H1 (cell line): ENCODE measurements around the gene MYBPHL. TPM values are rescaled to one million over a fixed set of nuclear protein-coding genes. Genes with fewer than 3 reads are reported as not detected.

Experiments
- CTCF ChIA-PET: fragments of 300-600 bp; sonication (Branson Sonifier 250); formaldehyde crosslinking; loops from one replicate; lab custom pipeline; 2021; ENCODE audit not compliant: partially characterized antibody; lab: Charles Lee
- POLR2A ChIA-PET: fragments of 300-600 bp; sonication (Branson Sonifier 250); formaldehyde crosslinking; loops from one replicate; lab custom pipeline; 2021; ENCODE audit warnings: inconsistent platforms; ENCODE audit not compliant: partially characterized antibody; lab: Charles Lee
- DNase-seq, 2 experiments: peaks; one replicate each; pipeline versions ENCODE4 v3.0.0 to v3.0.0-alpha.2; 2010 to 2022; ENCODE audit warnings: low spot score in 2 of 2, low read depth in 1 of 2, mixed read lengths in 1 of 2
- FAIRE-seq: peaks from 2 replicates; lab custom pipeline; 2011; peaks lifted over from hg19 to GRCh38; lab: Jason Lieb, UNC
- H2AFZ ChIP-seq: 2 replicates; pipeline ENCODE4 v1.8.1; 2012; ENCODE audit warnings: low read length, inconsistent platforms
- H2AK5ac ChIP-seq: 2 replicates; pipeline ENCODE4 v1.6.1; 2013; ENCODE audit warnings: low read depth, low read length
- H2BK120ac ChIP-seq: replicated peaks from 2 replicates; pipeline ENCODE3; 2013; ENCODE audit warnings: low read depth, low read length, inconsistent platforms
- H2BK12ac ChIP-seq: 2 replicates; pipeline ENCODE4 v1.6.1; 2013; ENCODE audit warnings: low read depth, low read length
- H2BK15ac ChIP-seq: 2 replicates; pipeline ENCODE4 v1.6.1; 2013; ENCODE audit warnings: low read length
- H2BK20ac ChIP-seq: 2 replicates; pipeline ENCODE4 v1.6.1; 2013; ENCODE audit warnings: low read length
- H2BK5ac ChIP-seq: 2 replicates; pipeline ENCODE4 v1.6.1; 2013; ENCODE audit warnings: low read depth, low read length
- H3K14ac ChIP-seq: 2 replicates; pipeline ENCODE4 v1.6.1; 2013; ENCODE audit warnings: inconsistent platforms; ENCODE audit not compliant: insufficient read length
- H3K18ac ChIP-seq: 2 replicates; pipeline ENCODE4 v1.6.1; 2013; ENCODE audit warnings: low read length; ENCODE audit errors: extremely low read depth
- H3K23ac ChIP-seq: 2 replicates; pipeline ENCODE4 v1.6.1; 2013; ENCODE audit warnings: inconsistent platforms; ENCODE audit not compliant: insufficient read length
- H3K23me2 ChIP-seq: 2 replicates; pipeline ENCODE4 v1.6.1; 2013; ENCODE audit warnings: low read depth, low read length
- H3K27ac ChIP-seq: 2 replicates; pipeline ENCODE4 v1.6.1; 2011; ENCODE audit warnings: low read depth, low read length, inconsistent platforms
- H3K27me3 ChIP-seq, 4 experiments: replicated peaks in 1 of 4; 1 replicate in 1 of 4; 2 replicates in 3 of 4; pipeline versions ENCODE4 v1.6.1 to v1.8.1; 2011 to 2013; ENCODE audit warnings: low read length in 3 of 4, mild to moderate bottlenecking in 3 of 4, inconsistent platforms in 2 of 4, mixed read lengths in 2 of 4, moderate library complexity in 1 of 4; ENCODE audit not compliant: control insufficient read depth in 3 of 4, insufficient read depth in 3 of 4; ENCODE audit errors: extremely low read depth in 1 of 4
- H3K36me3 ChIP-seq, 4 experiments: 2 replicates each; pipeline versions ENCODE4 v1.6.1 to v1.8.1; 2011 to 2013; ENCODE audit warnings: mild to moderate bottlenecking in 4 of 4, low read length in 3 of 4, moderate library complexity in 2 of 4, control low read depth in 1 of 4, inconsistent platforms in 1 of 4; ENCODE audit not compliant: insufficient read depth in 4 of 4, control insufficient read depth in 2 of 4
- H3K4ac ChIP-seq: replicated peaks from 2 replicates; pipeline ENCODE3; 2013; ENCODE audit warnings: low read length, low read depth, mixed read lengths, inconsistent platforms; ENCODE audit not compliant: insufficient read length
- H3K4me1 ChIP-seq, 4 experiments: replicated peaks in 1 of 4; 1 replicate in 1 of 4; 2 replicates in 3 of 4; pipeline versions ENCODE4 v1.6.1 to v1.8.1; 2011 to 2013; ENCODE audit warnings: low read length in 3 of 4, inconsistent platforms in 2 of 4, mixed read lengths in 1 of 4; ENCODE audit not compliant: insufficient read depth in 4 of 4, control insufficient read depth in 3 of 4
- H3K4me2 ChIP-seq, 2 experiments: 2 replicates each; pipeline versions ENCODE4 v1.6.1 to v1.8.1; 2011 to 2013; ENCODE audit warnings: low read depth in 2 of 2, low read length in 2 of 2, control low read depth in 1 of 2, inconsistent platforms in 1 of 2, mild to moderate bottlenecking in 1 of 2; ENCODE audit not compliant: insufficient read depth in 1 of 2
- H3K4me3 ChIP-seq, 4 experiments: fragments of 200-600, 300-600 bp in 1 of 4; sonication (generic), shearing (Covaris generic), sonication (Bioruptor Twin) in 1 of 4; 2 replicates each; pipeline versions ENCODE4 v1.5.1 to v1.8.1; 2011 to 2016; ENCODE audit warnings: low read length in 4 of 4, low read depth in 3 of 4, control low read depth in 2 of 4, inconsistent platforms in 2 of 4, mild to moderate bottlenecking in 2 of 4, mixed read lengths in 1 of 4, moderate library complexity in 1 of 4; ENCODE audit not compliant: insufficient read depth in 2 of 4; ENCODE audit errors: extremely low read depth in 1 of 4
- H3K56ac ChIP-seq: replicated peaks from 2 replicates; pipeline ENCODE3; 2013; ENCODE audit warnings: low read depth, mild to moderate bottlenecking, mixed read lengths, low read length, inconsistent platforms; ENCODE audit not compliant: insufficient read length
- H3K79me1 ChIP-seq: 2 replicates; pipeline ENCODE4 v1.6.1; 2013; ENCODE audit warnings: low read depth, low read length, control low read depth
- H3K79me2 ChIP-seq, 2 experiments: 2 replicates each; pipeline versions ENCODE4 v1.6.1 to v1.8.1; 2012 to 2013; ENCODE audit warnings: low read length in 2 of 2, mild to moderate bottlenecking in 2 of 2, inconsistent platforms in 1 of 2; ENCODE audit not compliant: insufficient read depth in 2 of 2, control insufficient read depth in 1 of 2
- H3K9ac ChIP-seq, 4 experiments: replicated peaks in 1 of 4; 1 replicate in 1 of 4; 2 replicates in 3 of 4; pipeline versions ENCODE4 v1.6.1 to v1.8.1; 2011 to 2013; ENCODE audit warnings: low read depth in 3 of 4, low read length in 3 of 4, control low read depth in 2 of 4, mild to moderate bottlenecking in 2 of 4, moderate library complexity in 2 of 4, inconsistent platforms in 1 of 4; ENCODE audit errors: extremely low read depth in 1 of 4
- H3K9me3 ChIP-seq, 2 experiments: 2 replicates each; pipeline versions ENCODE4 v1.6.1 to v1.8.1; 2012 to 2013; ENCODE audit warnings: mild to moderate bottlenecking in 2 of 2, moderate library complexity in 2 of 2, control low read depth in 1 of 2, inconsistent platforms in 1 of 2, low read depth in 1 of 2, low read length in 1 of 2, mixed read lengths in 1 of 2; ENCODE audit not compliant: insufficient read depth in 2 of 2
- H4K20me1 ChIP-seq, 2 experiments: replicated peaks in 1 of 2; 2 replicates each; pipeline versions ENCODE3 to v1.8.1; 2011 to 2013; ENCODE audit warnings: inconsistent platforms in 2 of 2, low read length in 2 of 2, mild to moderate bottlenecking in 1 of 2; ENCODE audit not compliant: insufficient read depth in 2 of 2, control insufficient read depth in 1 of 2
- H4K5ac ChIP-seq: 2 replicates; pipeline ENCODE4 v1.6.1; 2013; ENCODE audit warnings: low read length, low read depth, mixed read lengths, inconsistent platforms; ENCODE audit not compliant: insufficient read length
- H4K8ac ChIP-seq: 2 replicates; pipeline ENCODE4 v1.8.0; 2013; ENCODE audit warnings: mild to moderate bottlenecking, moderate library complexity, low read length, inconsistent platforms; ENCODE audit not compliant: insufficient read depth; ENCODE audit errors: extremely low read depth
- H4K91ac ChIP-seq: replicated peaks from 2 replicates; pipeline ENCODE3; 2013; ENCODE audit warnings: low read length, mixed read lengths, inconsistent platforms; ENCODE audit not compliant: insufficient read length
- CHD2 ChIP-seq: IDR thresholded peaks from 2 replicates; pipeline ENCODE4 v1.6.1; 2012; ENCODE audit warnings: low read length, improper control_type of control experiment
- JUN ChIP-seq: IDR thresholded peaks from 2 replicates; pipeline ENCODE4 v1.6.1; 2011; ENCODE audit warnings: low read depth, mild to moderate bottlenecking, improper control_type of control experiment, low read length
- NANOG ChIP-seq: IDR thresholded peaks from 2 replicates; pipeline ENCODE4 v1.6.1; 2011; ENCODE audit warnings: low read length, low read depth, mild to moderate bottlenecking, inconsistent platforms; ENCODE audit not compliant: insufficient read depth, poor library complexity, severe bottlenecking
- PHF8 ChIP-seq: fragments of 200-600 bp; sonication (generic); conservative IDR thresholded peaks from 2 replicates; pipeline ENCODE4 v1.7.1; 2012; ENCODE audit warnings: low read depth, mild to moderate bottlenecking, inconsistent platforms, low read length, moderate library complexity
- RFX5 ChIP-seq: IDR thresholded peaks from 2 replicates; pipeline ENCODE4 v1.6.1; 2011; ENCODE audit warnings: low read depth, low read length, improper control_type of control experiment, borderline replicate concordance
- SUZ12 ChIP-seq: fragments of 200-600 bp; sonication (generic); IDR thresholded peaks from 2 replicates; pipeline ENCODE4 v1.6.1; 2012; ENCODE audit warnings: mild to moderate bottlenecking, inconsistent platforms, low read length, moderate library complexity, mixed read lengths
- TAF7 ChIP-seq: optimal IDR thresholded peaks from 2 replicates; pipeline ENCODE3; 2011; ENCODE audit warnings: low read depth, mild to moderate bottlenecking, inconsistent platforms, low read length, moderate library complexity, borderline replicate concordance
- TBP ChIP-seq: IDR thresholded peaks from 2 replicates; pipeline ENCODE4 v1.6.1; 2011; ENCODE audit warnings: low read depth, low read length, improper control_type of control experiment
- WGBS, 2 experiments: shearing (Covaris generic) in 1 of 2; methylation state at CpG; one replicate each; pipeline versions ENCODE4 v1.1.6 to v1.1.7; 2013 to 2015; ENCODE audit warnings: low lambda C conversion rate in 2 of 2, mixed read lengths in 2 of 2, inconsistent platforms in 1 of 2, low coverage in 1 of 2, missing lambda C conversion rate in 1 of 2; ENCODE audit not compliant: insufficient replicate concordance in 2 of 2, insufficient coverage in 1 of 2, insufficient read length in 1 of 2; ENCODE audit errors: extremely low coverage in 1 of 2, missing lambda C conversion rate in 1 of 2; 5-methylcytosine and 5-hydroxymethylcytosine counted together
- polyA plus RNA-seq, 7 experiments: library from polyadenylated mRNA; depleted of rRNA in 3 of 7; stranded (reverse) in 5 of 7; unstranded in 2 of 7; fragments of >200 nt in 5 of 7; fragments of 200-250 nt in 2 of 7; gene quantifications; 1 replicate in 5 of 7; 2 replicates in 1 of 7; 4 replicates in 1 of 7; pipeline versions ENCODE4 v1.2.1 to v1.2.3, GENCODE V29; 2011 to 2013; ENCODE audit warnings: missing spikeins in 2 of 7, mixed read lengths in 2 of 7
- total RNA-seq: library from RNA; stranded (reverse); fragmentation: NEBNext Ultra II Directional; extraction: Animal tissue kit (Norgen Biotek cat#: 25700); gene quantifications from 2 replicates; pipeline ENCODE4 v1.2.1, GENCODE V29; 2021
- TF ChIP-seq, protein P1 (sequence below), 3 experiments: IDR thresholded peaks; 1 replicate in 2 of 3; 2 replicates in 1 of 3; pipeline versions ENCODE4 v1.5.1 to v1.6.1; 2011; ENCODE audit warnings: low read length in 3 of 3, mild to moderate bottlenecking in 3 of 3, inconsistent platforms in 2 of 3, low read depth in 1 of 3, moderate library complexity in 1 of 3; ENCODE audit not compliant: insufficient read depth in 1 of 3; ENCODE audit errors: control extremely low read depth in 1 of 3
- TF ChIP-seq, protein P2 (sequence below): IDR thresholded peaks from 2 replicates; pipeline ENCODE4 v1.6.1; 2011; ENCODE audit warnings: low read length, improper control_type of control experiment

MYBPHL gene
- total and polyA plus RNA-seq, 2 of the 8 experiments (the other 6 are each of a cell fraction or from before 2014, with no cell fraction given): 0.24 to 0.30 TPM

- Histone ChIP-seq H2BK120ac (no peak overlapping the region), H3K14ac (no peak overlapping the region), H3K79me1 (no peaks in the 10 kb centered on the region), H3K4me1 (peaks cover 0 to 9% (median 3%) of the 10 kb centered on the region in 4 experiments; a peak in 2 of 7 replicates), H3K56ac (no peak overlapping the region), H2AK5ac (no peak overlapping the region), H3K4me3 (no peak overlapping the region), H3K23me2 (no peaks in the 10 kb centered on the region), H2BK12ac (no peak overlapping the region), H4K8ac (no peak overlapping the region), H3K23ac (no peak overlapping the region), H2BK20ac (no peak overlapping the region), H3K4ac (no peak overlapping the region), H2BK5ac (no peak overlapping the region), H4K5ac (no peak overlapping the region), H4K91ac (no peak overlapping the region), H3K9me3 (no peaks in the 10 kb centered on the region), H2BK15ac (no peak overlapping the region)
- 90% methylated on average over 2 of the region's 2 CpGs; no CpG with 5 or more reads in 1 of the 2 experiments for WGBS, 2 experiments
- DNase-seq (no peak), FAIRE-seq (no peak)
- POLR2A ChIA-PET: no interaction called here
- no peak for TF ChIP-seq TAF7
- TF ChIP-seq PHF8: no peak
- TF ChIP-seq, protein P1, sequence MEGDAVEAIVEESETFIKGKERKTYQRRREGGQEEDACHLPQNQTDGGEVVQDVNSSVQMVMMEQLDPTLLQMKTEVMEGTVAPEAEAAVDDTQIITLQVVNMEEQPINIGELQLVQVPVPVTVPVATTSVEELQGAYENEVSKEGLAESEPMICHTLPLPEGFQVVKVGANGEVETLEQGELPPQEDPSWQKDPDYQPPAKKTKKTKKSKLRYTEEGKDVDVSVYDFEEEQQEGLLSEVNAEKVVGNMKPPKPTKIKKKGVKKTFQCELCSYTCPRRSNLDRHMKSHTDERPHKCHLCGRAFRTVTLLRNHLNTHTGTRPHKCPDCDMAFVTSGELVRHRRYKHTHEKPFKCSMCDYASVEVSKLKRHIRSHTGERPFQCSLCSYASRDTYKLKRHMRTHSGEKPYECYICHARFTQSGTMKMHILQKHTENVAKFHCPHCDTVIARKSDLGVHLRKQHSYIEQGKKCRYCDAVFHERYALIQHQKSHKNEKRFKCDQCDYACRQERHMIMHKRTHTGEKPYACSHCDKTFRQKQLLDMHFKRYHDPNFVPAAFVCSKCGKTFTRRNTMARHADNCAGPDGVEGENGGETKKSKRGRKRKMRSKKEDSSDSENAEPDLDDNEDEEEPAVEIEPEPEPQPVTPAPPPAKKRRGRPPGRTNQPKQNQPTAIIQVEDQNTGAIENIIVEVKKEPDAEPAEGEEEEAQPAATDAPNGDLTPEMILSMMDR (IDR thresholded peaks at IDR 0.05; ENCODE audit: control extremely low read depth in 1 of 3, insufficient read depth in 1 of 3, low read depth in 1 of 3, low read length in 3 of 3): no peak
- TF ChIP-seq RFX5: no peak
- TF ChIP-seq, protein P2, sequence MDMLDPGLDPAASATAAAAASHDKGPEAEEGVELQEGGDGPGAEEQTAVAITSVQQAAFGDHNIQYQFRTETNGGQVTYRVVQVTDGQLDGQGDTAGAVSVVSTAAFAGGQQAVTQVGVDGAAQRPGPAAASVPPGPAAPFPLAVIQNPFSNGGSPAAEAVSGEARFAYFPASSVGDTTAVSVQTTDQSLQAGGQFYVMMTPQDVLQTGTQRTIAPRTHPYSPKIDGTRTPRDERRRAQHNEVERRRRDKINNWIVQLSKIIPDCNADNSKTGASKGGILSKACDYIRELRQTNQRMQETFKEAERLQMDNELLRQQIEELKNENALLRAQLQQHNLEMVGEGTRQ: no peak
- TF ChIP-seq JUN: no peak
- no peak for TF ChIP-seq NANOG
- no peak for TF ChIP-seq CHD2
- TF ChIP-seq SUZ12: no peak
- TF ChIP-seq TBP: no peak
- TF ChIP-seq, all 59 proteins: peak for 0
- H3K79me2 ChIP-seq: no peaks in the 10 kb centered on the region
- no peaks in the 10 kb centered on the region for H4K20me1 ChIP-seq
- no peaks in the 10 kb centered on the region for H3K27me3 ChIP-seq
- H3K36me3 ChIP-seq: peaks cover 0 to 21% (median 3%) of the 10 kb centered on the region in 4 experiments; a peak in 4 of 8 replicates
- no peak overlapping the region for H2AFZ ChIP-seq
- no peak overlapping the region for H3K27ac ChIP-seq
- no peak overlapping the region for H3K9ac ChIP-seq
- H3K18ac ChIP-seq: no peak overlapping the region
- H3K4me2 ChIP-seq: no peak overlapping the region
- CTCF ChIA-PET: interaction anchor here (0.7 to 5.6 kb wide), 5 partner anchors 13 to 92 kb away, joined by 3 to 34 read pairs (median 3); partner anchors contain the start of genes PSRC1 and SORT1
These were observed 2.5 kb upstream of the MYBPHL start for GRCh38 chr1:109309347-109309746.
